Skeletal muscle cell (primary cell): Measurements from ENCODE around the gene KRT82.

ENCODE experiments used
- DNase-seq: peaks from one replicate; pipeline ENCODE4 v3.0.0-alpha.2; 2010; ENCODE audit warnings: low read depth
- H3K4me3 ChIP-seq: 2 replicates; pipeline ENCODE4 v1.5.1; 2011; ENCODE audit warnings: low read depth, mild to moderate bottlenecking, control low read depth, low read length, moderate library complexity

The KRT82 gene

GRCh38 chr12:52436828-52437474 is 30.8 kb upstream of the KRT82 start:
- no peak for DNase-seq
- H3K4me3 ChIP-seq, result no peak overlapping the region

GRCh38 chr12:52436000-52436827 is 30.1 kb upstream of the KRT82 start:
- no peak overlapping the region for H3K4me3 ChIP-seq
- DNase-seq, result no peak

GRCh38 chr12:52435659-52435999 is 29.5 kb upstream of the KRT82 start:
- DNase-seq, result no peak
- no peak overlapping the region for H3K4me3 ChIP-seq

GRCh38 chr12:52434760-52435530 is 28.8 kb upstream of the KRT82 start:
- H3K4me3 ChIP-seq, result no peak overlapping the region
- no peak for DNase-seq

- no peak for DNase-seq
- H3K4me3 ChIP-seq, result no peak within 1 kb of the TSS
These were observed 28.1 kb upstream of the KRT82 start, which contains the start of gene KRT75 for GRCh38 chr12:52434081-52434733. Gene KRT75 (minus strand): TSS chr12:52434371. CDS start chr12:52434304, 67 bp downstream.

- H3K4me3 ChIP-seq, result no peak overlapping the region
- no peak for DNase-seq
These were observed 27.5 kb upstream of the KRT82 start for GRCh38 chr12:52433501-52434080.

GRCh38 chr12:52432559-52433207 is 26.5 kb upstream of the KRT82 start:
- no peak for DNase-seq
- H3K4me3 ChIP-seq, result no peak overlapping the region

GRCh38 chr12:52428121-52428520 is 22.0 kb upstream of the KRT82 start:
- DNase-seq, result no peak
- no peak overlapping the region for H3K4me3 ChIP-seq

- no peak overlapping the region for H3K4me3 ChIP-seq
- DNase-seq, result no peak
These were observed 20.9 kb upstream of the KRT82 start for GRCh38 chr12:52427083-52427482.

- H3K4me3 ChIP-seq, result no peak overlapping the region
- no peak for DNase-seq
These were observed 19.9 kb upstream of the KRT82 start for GRCh38 chr12:52426034-52426433.

- no peak overlapping the region for H3K4me3 ChIP-seq
- no peak for DNase-seq
These were observed 19.3 kb upstream of the KRT82 start for GRCh38 chr12:52425466-52425865.

- no peak overlapping the region for H3K4me3 ChIP-seq
- DNase-seq, result no peak
These were observed 17.7 kb upstream of the KRT82 start for GRCh38 chr12:52423661-52424500.

GRCh38 chr12:52423035-52423434 is 16.9 kb upstream of the KRT82 start:
- DNase-seq, result no peak
- H3K4me3 ChIP-seq, result no peak overlapping the region

- H3K4me3 ChIP-seq, result no peak overlapping the region
- DNase-seq, result no peak
These were observed 13.5 kb upstream of the KRT82 start for GRCh38 chr12:52419656-52420055.

GRCh38 chr12:52418576-52419110 is 12.5 kb upstream of the KRT82 start:
- H3K4me3 ChIP-seq, result no peak overlapping the region
- no peak for DNase-seq

GRCh38 chr12:52417740-52418139 is 11.6 kb upstream of the KRT82 start:
- no peak for DNase-seq
- no peak overlapping the region for H3K4me3 ChIP-seq

GRCh38 chr12:52416795-52417194 is 10.7 kb upstream of the KRT82 start:
- no peak overlapping the region for H3K4me3 ChIP-seq
- DNase-seq, result no peak
